ENCODE results near the gene ZFYVE28.

ZFYVE28 gene

GRCh38 chr4:2424581-2424980, 6.1 kb upstream of the ZFYVE28 start:
- Histone ChIP-seq H3K36me3 (ENCODE audit: control insufficient read depth, insufficient read depth, low read length) (no peaks in the 10 kb centered on the region), H3K79me2 (no peaks in the 10 kb centered on the region), H3K9me3 (ENCODE audit: control insufficient read depth, low read length) (no peaks in the 10 kb centered on the region), H3K4me1 (peaks cover under 1% of the 10 kb centered on the region), H3K4me3 (ENCODE audit: low read depth, low read length) (no peak overlapping the region), H3K9ac (no peak overlapping the region), H2AFZ (no peak overlapping the region), H3K27ac (no peak overlapping the region), H3K27me3 (ENCODE audit: control insufficient read depth, insufficient read depth, low read length) (no peaks in the 10 kb centered on the region), H3K4me2 (ENCODE audit: low read length) (no peak overlapping the region)
- TF ChIP-seq CTCF (IDR thresholded peaks at IDR 0.05), result no peak

GRCh38 chr4:2423695-2424094, 5.2 kb upstream of the ZFYVE28 start:
- Histone ChIP-seq H3K27me3 (ENCODE audit: control insufficient read depth, insufficient read depth, low read length) (no peaks in the 10 kb centered on the region), H3K27ac (no peak overlapping the region), H3K36me3 (ENCODE audit: control insufficient read depth, insufficient read depth, low read length) (no peaks in the 10 kb centered on the region), H3K9ac (no peak overlapping the region), H3K9me3 (ENCODE audit: control insufficient read depth, low read length) (no peaks in the 10 kb centered on the region), H3K79me2 (no peaks in the 10 kb centered on the region), H3K4me2 (ENCODE audit: low read length) (no peak overlapping the region), H2AFZ (no peak overlapping the region), H3K4me1 (peaks cover 5% of the 10 kb centered on the region), H3K4me3 (ENCODE audit: low read depth, low read length) (no peak overlapping the region)
- no peak for TF ChIP-seq CTCF (IDR thresholded peaks at IDR 0.05)

GRCh38 chr4:2423066-2423465, 4.6 kb upstream of the ZFYVE28 start:
- Histone ChIP-seq H3K9ac (no peak overlapping the region), H3K27me3 (ENCODE audit: control insufficient read depth, insufficient read depth, low read length) (no peaks in the 10 kb centered on the region), H2AFZ (no peak overlapping the region), H3K4me2 (ENCODE audit: low read length) (no peak overlapping the region), H3K9me3 (ENCODE audit: control insufficient read depth, low read length) (no peaks in the 10 kb centered on the region), H3K27ac (no peak overlapping the region), H3K36me3 (ENCODE audit: control insufficient read depth, insufficient read depth, low read length) (no peaks in the 10 kb centered on the region), H3K4me3 (ENCODE audit: low read depth, low read length) (no peak overlapping the region), H3K79me2 (no peaks in the 10 kb centered on the region), H3K4me1 (peaks cover 5% of the 10 kb centered on the region)
- TF ChIP-seq CTCF (IDR thresholded peaks at IDR 0.05), result no peak

GRCh38 chr4:2421928-2422327, 3.5 kb upstream of the ZFYVE28 start:
- no peak overlapping the region for H3K4me3 ChIP-seq (ENCODE audit: low read depth, low read length)
- H3K27me3 ChIP-seq (ENCODE audit: control insufficient read depth, insufficient read depth, low read length), result no peaks in the 10 kb centered on the region
- no peaks in the 10 kb centered on the region for H3K36me3 ChIP-seq (ENCODE audit: control insufficient read depth, insufficient read depth, low read length)
- H3K4me2 ChIP-seq (ENCODE audit: low read length), result no peak overlapping the region
- no peak for TF ChIP-seq CTCF (IDR thresholded peaks at IDR 0.05)
- H2AFZ ChIP-seq, result no peak overlapping the region
- no peak overlapping the region for H3K9ac ChIP-seq
- peaks cover 5% of the 10 kb centered on the region for H3K4me1 ChIP-seq
- no peaks in the 10 kb centered on the region for H3K9me3 ChIP-seq (ENCODE audit: control insufficient read depth, low read length)
- H3K27ac ChIP-seq, result no peak overlapping the region
- H3K79me2 ChIP-seq, result no peaks in the 10 kb centered on the region

- peaks cover 5% of the 10 kb centered on the region for H3K4me1 ChIP-seq
- no peak overlapping the region for H3K4me3 ChIP-seq (ENCODE audit: low read depth, low read length)
- H3K27me3 ChIP-seq (ENCODE audit: control insufficient read depth, insufficient read depth, low read length), result no peaks in the 10 kb centered on the region
- H3K36me3 ChIP-seq (ENCODE audit: control insufficient read depth, insufficient read depth, low read length), result no peaks in the 10 kb centered on the region
- no peak overlapping the region for H3K9ac ChIP-seq
- H3K9me3 ChIP-seq (ENCODE audit: control insufficient read depth, low read length), result no peaks in the 10 kb centered on the region
- H2AFZ ChIP-seq, result no peak overlapping the region
- no peak overlapping the region for H3K27ac ChIP-seq
- peak overlapping the region; percentile 77 for H3K4me2 ChIP-seq (ENCODE audit: low read length)
- no peak for TF ChIP-seq CTCF (IDR thresholded peaks at IDR 0.05)
- H3K79me2 ChIP-seq, result no peaks in the 10 kb centered on the region
Observed at GRCh38 chr4:2419814-2420213, 1.4 kb upstream of the ZFYVE28 start.
